ENCODE results near the gene COL4A4. TPM values are rescaled to one million over a fixed set of nuclear protein-coding genes. Genes with fewer than 3 reads are reported as not detected.

COL4A4 gene
- polyA plus RNA-seq, 2 of the 4 experiments (the other 2 are of a cell fraction), result 1.7 to 6.8 TPM

DNA sequence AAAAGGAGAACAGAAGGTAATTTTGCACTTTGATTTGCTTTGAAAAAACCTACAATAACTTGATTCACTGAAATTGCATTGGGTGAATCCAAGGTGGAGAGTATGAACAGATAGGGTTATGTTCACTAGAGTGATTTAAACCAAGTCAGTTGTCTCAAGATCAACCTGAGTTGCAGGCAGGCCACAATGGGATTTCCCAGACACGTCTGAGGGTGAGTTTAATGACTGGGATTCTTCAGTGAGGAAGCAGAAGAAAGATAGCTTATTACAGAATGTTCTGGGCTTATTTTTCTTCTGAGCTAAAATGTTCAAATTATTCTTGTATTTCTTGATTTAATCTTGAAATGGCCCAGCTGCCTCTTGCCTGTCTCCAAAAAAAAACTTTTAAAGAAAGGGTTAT is 20.1 kb downstream of the COL4A4 start:
- H3K4me1 ChIP-seq, result no peaks in the 10 kb centered on the region
- CTCF ChIA-PET, result interaction anchor here (1.5 to 4.4 kb wide), 3 partner anchors 14 to 95 kb away, joined by 3 to 26 read pairs (median 8); no protein-coding TSS in a partner anchor
- no peak overlapping the region for H3K4me2 ChIP-seq
- WGBS (ENCODE audit: missing lambda C conversion rate), result 82% methylated on average over 1 of the region's 1 CpG
- no peak overlapping the region for H3K4me3 ChIP-seq
- TF ChIP-seq CBX8 (IDR thresholded peaks at IDR 0.05), result no peak
- TF ChIP-seq HEYL (CRISPR knock-in tag; IDR thresholded peaks at IDR 0.05), result no peak
- TF ChIP-seq RAD21 (conservative IDR thresholded peaks at IDR 0.05 in 1 of 2, IDR thresholded peaks at IDR 0.05 in 1 of 2), result no peak
- TF ChIP-seq EHMT2 (IDR thresholded peaks at IDR 0.05; ENCODE audit: low read depth), result no peak
- H3K9me3 ChIP-seq, result peaks cover 5% of the 10 kb centered on the region; the same call in 2 of the 3 replicates
- DNase-seq (ENCODE audit: low read depth in 1 of 2, low spot score in 1 of 2) (no peak), FAIRE-seq (no peak), ATAC-seq (no peak)
- H3K27ac ChIP-seq, result no peak overlapping the region
- POLR2A ChIA-PET, result no interaction called here

DNA sequence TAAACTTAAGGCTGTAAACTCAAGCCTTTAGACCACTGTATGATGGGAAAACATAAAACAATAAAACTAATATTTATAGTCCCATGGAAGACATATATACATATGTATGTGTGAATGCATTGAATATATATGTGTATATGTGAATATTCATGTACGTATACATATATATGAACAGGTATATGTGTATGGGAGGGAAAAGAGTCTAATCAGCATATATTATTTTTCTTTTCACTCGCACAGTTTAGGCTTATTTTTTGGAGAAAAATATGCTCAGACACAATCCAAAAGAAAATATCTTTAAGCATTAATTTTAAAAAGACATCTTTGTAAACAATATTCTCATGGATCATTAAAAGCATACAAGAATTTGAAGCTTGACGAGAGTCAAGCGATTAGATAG is 22.7 kb downstream of the COL4A4 start:
- H3K4me3 ChIP-seq, result no peak overlapping the region
- no peaks in the 10 kb centered on the region for H3K9me3 ChIP-seq
- no peak for FAIRE-seq
- WGBS (ENCODE audit: missing lambda C conversion rate), result 94% methylated on average over 4 of the region's 4 CpGs
- no peak overlapping the region for H3K27ac ChIP-seq
- TF ChIP-seq CHD2 (IDR thresholded peaks at IDR 0.05; ENCODE audit: low read length, partially characterized antibody), result no peak
- peak; percentile 60 for TF ChIP-seq MAFK (IDR thresholded peaks at IDR 0.05; ENCODE audit: partially characterized antibody)
- ATAC-seq, result no peak
- POLR2A ChIA-PET, result no interaction called here
- CTCF ChIA-PET, result interaction anchor here (0.7 to 2.5 kb wide), 4 partner anchors 11 to 625 kb away, joined by 3 to 11 read pairs (median 6); no protein-coding TSS in a partner anchor
- no peak overlapping the region for H3K4me2 ChIP-seq
- no peak for DNase-seq (ENCODE audit: low read depth in 1 of 2, low spot score in 1 of 2)
- no peaks in the 10 kb centered on the region for H3K4me1 ChIP-seq

DNA sequence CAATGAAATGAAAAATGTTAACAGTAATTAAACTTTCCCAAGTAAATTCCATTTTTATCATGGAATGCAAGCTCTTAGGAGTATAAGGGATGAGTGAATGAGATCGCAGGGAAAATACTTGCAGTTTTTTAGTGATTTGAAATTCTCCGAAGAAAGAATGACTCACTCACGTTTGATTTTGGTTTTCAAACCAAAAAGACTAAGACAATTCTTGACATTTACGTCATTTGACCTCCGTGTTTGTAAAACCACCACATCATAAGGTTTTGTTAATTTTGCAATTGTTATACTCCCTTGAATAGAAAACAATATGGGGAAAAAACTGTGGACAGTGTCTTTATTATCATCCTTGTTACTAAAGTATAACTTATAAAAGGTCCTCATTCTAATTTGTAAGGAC is 29.4 kb downstream of the COL4A4 start:
- FAIRE-seq (no peak), DNase-seq (ENCODE audit: low read depth in 1 of 2, low spot score in 1 of 2) (no peak), ATAC-seq (no peak)
- ChIA-PET CTCF (interaction anchor here (0.9 to 13.3 kb wide), 4 partner anchors 53 to 756 kb away, joined by 3 to 159 read pairs (median 3); no protein-coding TSS in a partner anchor), POLR2A (no interaction called here)
- 80% methylated on average over 5 of the region's 5 CpGs for WGBS (ENCODE audit: missing lambda C conversion rate)
- H3K4me3 ChIP-seq, result no peak overlapping the region
- H3K27ac ChIP-seq, result no peak overlapping the region
- TF ChIP-seq SMC3 (IDR thresholded peaks at IDR 0.05), result no peak
- no peak for TF ChIP-seq BHLHE40 (IDR thresholded peaks at IDR 0.05; ENCODE audit: low read depth, low read length)
- no peak for TF ChIP-seq KDM5A (IDR thresholded peaks at IDR 0.05)
- TF ChIP-seq HEYL (CRISPR knock-in tag; IDR thresholded peaks at IDR 0.05), result no peak
- no peak for TF ChIP-seq POLR2AphosphoS2 (conservative IDR thresholded peaks at IDR 0.05; ENCODE audit: low read length)
- TF ChIP-seq HOXA7 (CRISPR knock-in tag; IDR thresholded peaks at IDR 0.05), result no peak
- TF ChIP-seq CHD2 (IDR thresholded peaks at IDR 0.05; ENCODE audit: low read length, partially characterized antibody), result no peak
- no peak for TF ChIP-seq KDM1A (IDR thresholded peaks at IDR 0.05; ENCODE audit: low read depth)
- TF ChIP-seq RAD21 (conservative IDR thresholded peaks at IDR 0.05 in 1 of 2, IDR thresholded peaks at IDR 0.05 in 1 of 2), result no peak
- TF ChIP-seq HOXB5 (CRISPR knock-in tag; IDR thresholded peaks at IDR 0.05), result no peak
- TF ChIP-seq, protein P1, sequence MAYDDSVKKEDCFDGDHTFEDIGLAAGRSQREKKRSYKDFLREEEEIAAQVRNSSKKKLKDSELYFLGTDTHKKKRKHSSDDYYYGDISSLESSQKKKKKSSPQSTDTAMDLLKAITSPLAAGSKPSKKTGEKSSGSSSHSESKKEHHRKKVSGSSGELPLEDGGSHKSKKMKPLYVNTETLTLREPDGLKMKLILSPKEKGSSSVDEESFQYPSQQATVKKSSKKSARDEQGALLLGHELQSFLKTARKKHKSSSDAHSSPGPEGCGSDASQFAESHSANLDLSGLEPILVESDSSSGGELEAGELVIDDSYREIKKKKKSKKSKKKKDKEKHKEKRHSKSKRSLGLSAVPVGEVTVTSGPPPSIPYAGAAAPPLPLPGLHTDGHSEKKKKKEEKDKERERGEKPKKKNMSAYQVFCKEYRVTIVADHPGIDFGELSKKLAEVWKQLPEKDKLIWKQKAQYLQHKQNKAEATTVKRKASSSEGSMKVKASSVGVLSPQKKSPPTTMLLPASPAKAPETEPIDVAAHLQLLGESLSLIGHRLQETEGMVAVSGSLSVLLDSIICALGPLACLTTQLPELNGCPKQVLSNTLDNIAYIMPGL (CRISPR knock-in tag; IDR thresholded peaks at IDR 0.05; ENCODE audit: borderline replicate concordance), result no peak
- TF ChIP-seq HOXB13 (CRISPR knock-in tag; IDR thresholded peaks at IDR 0.05; ENCODE audit: low read depth), result no peak
- TF ChIP-seq, protein P2, sequence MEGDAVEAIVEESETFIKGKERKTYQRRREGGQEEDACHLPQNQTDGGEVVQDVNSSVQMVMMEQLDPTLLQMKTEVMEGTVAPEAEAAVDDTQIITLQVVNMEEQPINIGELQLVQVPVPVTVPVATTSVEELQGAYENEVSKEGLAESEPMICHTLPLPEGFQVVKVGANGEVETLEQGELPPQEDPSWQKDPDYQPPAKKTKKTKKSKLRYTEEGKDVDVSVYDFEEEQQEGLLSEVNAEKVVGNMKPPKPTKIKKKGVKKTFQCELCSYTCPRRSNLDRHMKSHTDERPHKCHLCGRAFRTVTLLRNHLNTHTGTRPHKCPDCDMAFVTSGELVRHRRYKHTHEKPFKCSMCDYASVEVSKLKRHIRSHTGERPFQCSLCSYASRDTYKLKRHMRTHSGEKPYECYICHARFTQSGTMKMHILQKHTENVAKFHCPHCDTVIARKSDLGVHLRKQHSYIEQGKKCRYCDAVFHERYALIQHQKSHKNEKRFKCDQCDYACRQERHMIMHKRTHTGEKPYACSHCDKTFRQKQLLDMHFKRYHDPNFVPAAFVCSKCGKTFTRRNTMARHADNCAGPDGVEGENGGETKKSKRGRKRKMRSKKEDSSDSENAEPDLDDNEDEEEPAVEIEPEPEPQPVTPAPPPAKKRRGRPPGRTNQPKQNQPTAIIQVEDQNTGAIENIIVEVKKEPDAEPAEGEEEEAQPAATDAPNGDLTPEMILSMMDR (IDR thresholded peaks at IDR 0.05), result no peak
- TF ChIP-seq, protein P3, sequence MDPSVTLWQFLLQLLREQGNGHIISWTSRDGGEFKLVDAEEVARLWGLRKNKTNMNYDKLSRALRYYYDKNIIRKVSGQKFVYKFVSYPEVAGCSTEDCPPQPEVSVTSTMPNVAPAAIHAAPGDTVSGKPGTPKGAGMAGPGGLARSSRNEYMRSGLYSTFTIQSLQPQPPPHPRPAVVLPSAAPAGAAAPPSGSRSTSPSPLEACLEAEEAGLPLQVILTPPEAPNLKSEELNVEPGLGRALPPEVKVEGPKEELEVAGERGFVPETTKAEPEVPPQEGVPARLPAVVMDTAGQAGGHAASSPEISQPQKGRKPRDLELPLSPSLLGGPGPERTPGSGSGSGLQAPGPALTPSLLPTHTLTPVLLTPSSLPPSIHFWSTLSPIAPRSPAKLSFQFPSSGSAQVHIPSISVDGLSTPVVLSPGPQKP (IDR thresholded peaks at IDR 0.05; ENCODE audit: low read depth, low read length), result no peak
- TF ChIP-seq JUN (IDR thresholded peaks at IDR 0.05), result no peak
- no peaks in the 10 kb centered on the region for H3K9me3 ChIP-seq
- H3K4me1 ChIP-seq, result peaks cover 6% of the 10 kb centered on the region
- no peak overlapping the region for H3K4me2 ChIP-seq
